ENCODE data around the gene IFTAP.
"Not testable (repeated sequence)": the region's sequence is repeated elsewhere in the genome, so short reads cannot be mapped to it uniquely, and the experiment has no call there.

The IFTAP gene, protein sequence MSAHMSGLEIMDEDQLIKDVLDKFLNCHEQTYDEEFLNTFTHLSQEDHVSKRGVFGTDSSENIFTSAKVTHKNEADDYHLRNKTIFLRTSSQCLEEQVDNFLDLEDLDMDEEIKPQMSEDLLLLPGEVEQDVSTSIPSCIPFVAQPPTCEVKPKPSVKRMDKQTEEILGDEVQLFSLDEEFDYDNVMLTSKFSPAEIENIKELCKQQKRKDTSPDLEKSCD

DNA sequence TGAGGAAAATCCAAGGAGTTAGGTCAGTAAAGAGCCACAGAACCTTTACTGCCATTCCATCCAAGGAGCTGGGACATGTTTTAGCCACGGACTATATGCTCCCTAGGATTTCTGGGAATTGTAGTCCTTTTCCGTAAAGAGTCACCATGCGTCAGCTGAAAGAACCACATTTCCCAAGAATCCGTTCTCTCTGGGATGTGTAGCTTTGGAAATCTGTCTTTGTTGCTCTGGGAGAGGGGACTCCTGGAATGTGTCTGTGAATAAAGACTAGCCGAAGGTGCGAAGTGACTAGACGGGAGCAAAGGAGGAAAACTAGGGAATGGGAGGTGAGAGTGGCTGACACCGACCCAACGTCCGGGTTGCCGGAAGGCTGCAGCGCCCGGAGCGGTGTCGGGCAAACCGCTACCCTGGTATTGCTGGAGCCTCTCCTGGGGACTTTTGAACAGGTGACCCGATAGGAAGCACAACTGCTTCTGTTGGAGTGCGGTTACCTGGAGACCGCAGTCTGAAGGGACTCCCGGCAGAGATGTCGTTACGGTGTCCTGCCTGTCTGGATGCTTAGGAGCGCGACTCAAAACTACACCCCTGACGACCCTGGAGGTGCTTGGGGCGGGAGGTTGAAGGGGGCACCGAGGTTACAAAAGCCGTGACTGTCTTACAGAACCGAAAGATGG lies at the start of gene IFTAP:
Gene IFTAP, plus strand, starts transcription at position 187 of the 674 bp plus-strand sequence. CDS start 15,602 bp downstream, outside the sequence.
- DNase-seq (ENCODE audit: low spot score): peak; percentile 88

GRCh38 chr11:36550385-36551115 lies 43.8 kb upstream of the IFTAP start:
- no peak for DNase-seq (ENCODE audit: low spot score)

GRCh38 chr11:36557390-36557789 lies 36.9 kb upstream of the IFTAP start:
- not testable (repeated sequence) for DNase-seq (ENCODE audit: low spot score)

DNA sequence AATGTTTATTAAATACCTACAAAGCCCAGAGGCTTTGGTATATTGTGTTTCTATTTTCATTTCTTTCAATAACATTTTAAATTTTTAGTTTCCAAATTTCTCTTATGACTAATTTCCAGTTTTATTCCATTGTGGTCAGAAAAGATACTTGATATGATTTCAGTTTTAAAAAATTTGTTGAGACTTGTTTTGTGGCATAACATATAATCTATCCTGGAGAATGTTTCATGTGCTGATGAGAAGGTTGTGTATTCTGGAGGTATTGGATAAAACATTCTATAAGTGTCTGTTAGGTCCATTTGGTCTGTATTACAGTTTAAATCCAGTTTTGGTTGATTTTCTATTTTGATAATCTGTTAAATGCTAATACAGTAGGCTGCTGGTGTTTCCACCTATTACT lies 36.3 kb upstream of the IFTAP start:
- no peak for DNase-seq (ENCODE audit: low spot score)

GRCh38 chr11:36558571-36559413 lies 35.5 kb upstream of the IFTAP start:
- DNase-seq (ENCODE audit: low spot score): no peak

GRCh38 chr11:36564376-36565030 lies 29.8 kb upstream of the IFTAP start:
- DNase-seq (ENCODE audit: low spot score): peak; percentile 41

- DNase-seq (ENCODE audit: low spot score): no peak
These were observed 29.2 kb upstream of the IFTAP start for GRCh38 chr11:36565031-36565610.

DNA sequence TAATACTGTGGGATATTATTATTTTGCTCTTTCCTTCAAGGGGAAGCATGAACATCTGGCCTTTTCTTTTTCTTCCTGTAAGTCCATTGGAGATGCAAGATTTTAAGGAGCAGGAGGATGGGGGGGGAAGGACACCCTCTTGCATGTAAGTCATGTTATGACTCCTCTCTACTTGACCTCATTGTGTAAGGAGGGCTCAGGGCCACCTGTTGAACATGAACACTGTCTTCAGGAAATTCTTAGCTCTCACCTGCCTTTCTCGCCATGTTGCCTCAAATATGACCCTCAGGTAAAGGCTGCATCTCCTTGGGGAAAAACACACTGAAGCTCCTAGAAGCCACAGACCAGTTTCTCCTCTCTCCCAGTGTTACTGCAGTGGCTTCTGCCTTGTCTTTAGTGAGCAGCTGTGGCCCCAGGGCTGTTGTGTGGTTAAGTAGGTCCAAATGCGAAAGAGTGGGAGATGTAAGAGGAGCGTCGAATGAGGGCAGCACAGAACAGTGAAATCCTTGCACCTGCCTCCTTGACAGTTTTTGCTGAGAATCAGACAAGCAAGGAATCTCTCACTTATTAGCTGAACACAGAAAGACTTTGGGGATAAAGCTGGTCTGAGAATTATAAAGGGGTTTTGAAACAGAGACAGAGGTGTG lies 27.8 kb upstream of the IFTAP start:
- DNase-seq (ENCODE audit: low spot score): no peak

- no peak for DNase-seq (ENCODE audit: low spot score)
These were observed 26.6 kb upstream of the IFTAP start, which contains the start of gene RAG1 for GRCh38 chr11:36567694-36568093. Gene RAG1 (plus strand): TSS chr11:36568007. CDS start chr11:36573305, 5,298 bp downstream.

DNA sequence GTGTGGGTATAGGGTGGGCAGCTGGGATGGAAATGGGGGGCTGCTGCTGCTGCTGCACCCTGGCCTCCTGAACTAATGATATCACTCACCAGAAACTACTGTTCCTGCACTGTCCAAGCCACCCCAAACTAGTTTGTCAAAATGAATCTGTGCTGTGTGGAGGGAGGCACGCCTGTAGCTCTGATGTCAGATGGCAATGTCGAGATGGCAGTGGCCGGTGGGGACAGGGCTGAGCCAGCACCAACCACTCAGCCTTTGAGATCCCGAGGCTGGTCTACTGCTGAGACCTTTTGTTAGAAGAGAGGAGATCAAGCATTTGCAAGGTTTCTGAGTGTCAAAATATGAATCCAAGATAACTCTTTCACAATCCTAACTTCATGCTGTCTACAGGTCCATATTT lies 25.2 kb upstream of the IFTAP start:
- no peak for DNase-seq (ENCODE audit: low spot score)

GRCh38 chr11:36574486-36574885 lies 19.8 kb upstream of the IFTAP start:
- no peak for DNase-seq (ENCODE audit: low spot score)

DNA sequence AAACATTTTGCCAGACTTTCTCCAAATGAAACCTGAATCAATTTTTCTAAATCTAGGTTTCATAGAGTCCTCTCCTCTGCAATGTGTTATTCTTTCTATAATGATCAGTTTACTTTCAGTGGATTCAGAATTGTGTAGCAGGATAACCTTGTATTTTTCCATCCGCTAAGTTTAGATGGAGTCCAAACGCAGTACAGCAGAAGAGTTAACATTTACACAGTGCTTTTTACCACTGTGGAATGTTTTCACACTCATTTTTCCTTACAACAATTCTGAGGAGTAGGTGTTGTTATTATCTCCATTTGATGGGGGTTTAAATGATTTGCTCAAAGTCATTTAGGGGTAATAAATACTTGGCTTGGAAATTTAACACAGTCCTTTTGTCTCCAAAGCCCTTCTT lies 16.9 kb upstream of the IFTAP start:
- no peak for DNase-seq (ENCODE audit: low spot score)

- no peak for DNase-seq (ENCODE audit: low spot score)
These were observed 16.4 kb upstream of the IFTAP start for GRCh38 chr11:36577859-36578258.

GRCh38 chr11:36578458-36578857 lies 15.8 kb upstream of the IFTAP start:
- DNase-seq (ENCODE audit: low spot score): no peak

DNA sequence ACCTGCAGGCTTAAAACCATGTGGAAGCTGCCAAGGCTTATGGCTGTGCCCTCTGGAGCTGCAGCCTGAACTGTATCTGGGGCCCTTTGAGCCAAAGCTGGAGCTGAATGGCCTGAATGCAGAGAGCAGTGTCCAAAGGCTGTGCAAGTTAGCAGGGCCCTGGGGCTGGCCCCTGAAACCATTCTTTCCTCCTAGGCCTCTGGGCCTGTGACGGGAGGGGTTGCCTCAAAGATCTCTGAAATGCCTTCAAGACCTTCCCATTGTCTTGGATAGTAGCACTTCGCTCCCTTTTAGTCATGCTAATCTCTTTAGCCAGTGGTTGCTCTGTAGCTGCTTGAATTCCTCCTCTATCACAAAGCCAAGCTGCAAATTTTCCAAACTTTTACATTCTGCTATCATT lies 12.8 kb upstream of the IFTAP start:
- DNase-seq (ENCODE audit: low spot score): no peak

GRCh38 chr11:36583667-36584066 lies 10.6 kb upstream of the IFTAP start:
- DNase-seq (ENCODE audit: low spot score): no peak

DNA sequence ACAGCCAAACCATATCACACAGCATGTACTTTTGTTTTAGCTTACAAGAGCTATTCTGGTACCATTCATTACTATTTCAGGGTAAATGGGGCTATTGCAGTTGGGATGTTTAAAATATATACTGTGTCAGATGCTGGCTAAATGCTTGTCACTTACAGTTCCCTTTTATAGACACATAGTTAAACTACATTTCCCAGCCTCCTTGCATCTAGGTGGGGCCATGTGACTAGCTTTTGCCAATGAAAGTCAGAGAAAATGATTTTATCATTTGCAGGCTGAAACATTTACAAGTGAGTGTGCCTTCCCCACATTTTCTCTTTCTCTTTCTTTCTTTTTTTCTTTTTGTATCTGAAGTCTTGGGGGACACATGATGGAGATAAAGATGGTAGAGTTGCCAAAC lies 7.8 kb upstream of the IFTAP start:
- no peak for DNase-seq (ENCODE audit: low spot score)

GRCh38 chr11:36588099-36588498 lies 6.2 kb upstream of the IFTAP start:
- no peak for DNase-seq (ENCODE audit: low spot score)

DNA sequence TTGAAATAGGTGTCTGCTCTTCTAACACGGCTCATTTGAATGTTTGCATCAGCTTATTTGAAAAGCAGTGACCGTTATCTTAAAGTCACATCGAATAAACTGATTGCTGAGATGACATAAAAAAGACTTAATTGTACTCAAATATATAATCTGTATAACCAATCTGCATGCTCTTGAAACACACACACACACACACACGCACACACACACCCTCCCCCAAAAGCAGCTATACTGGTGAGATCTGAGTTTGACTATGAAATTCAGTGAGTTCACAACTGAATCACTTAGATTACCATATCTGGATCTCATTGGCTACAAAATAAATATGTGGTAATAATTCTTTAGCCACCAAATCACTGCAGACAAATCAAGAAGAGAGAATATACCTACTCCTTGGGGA lies 3.8 kb upstream of the IFTAP start:
- DNase-seq (ENCODE audit: low spot score): no peak

- DNase-seq (ENCODE audit: low spot score): no peak
These were observed 2.9 kb upstream of the IFTAP start for GRCh38 chr11:36591433-36591832.

GRCh38 chr11:36596880-36597279 lies 2.6 kb downstream of the IFTAP start:
- no peak for DNase-seq (ENCODE audit: low spot score)
